GM12872 (cell line): Measurements from ENCODE around the gene SUMO2.

ENCODE experiments used
- CTCF ChIP-seq: IDR thresholded peaks from 3 replicates; pipeline ENCODE4 v1.5.1; 2011; ENCODE audit warnings: low read depth, mild to moderate bottlenecking, low read length, moderate library complexity; ENCODE audit not compliant: insufficient read depth

Gene SUMO2

GRCh38 chr17:75151930-75152329 is 30.8 kb downstream of the SUMO2 start:
- no peak for TF ChIP-seq CTCF

- TF ChIP-seq CTCF: no peak
Measured at GRCh38 chr17:75147878-75148546, 34.7 kb downstream of the SUMO2 start.

GRCh38 chr17:75146592-75146991 is 36.2 kb downstream of the SUMO2 start:
- TF ChIP-seq CTCF: no peak

- TF ChIP-seq CTCF: no peak
Measured at GRCh38 chr17:75144816-75145512, 37.8 kb downstream of the SUMO2 start.

GRCh38 chr17:75142236-75142971 is 40.4 kb downstream of the SUMO2 start:
- TF ChIP-seq CTCF: no peak

- TF ChIP-seq CTCF: no peak
Measured at GRCh38 chr17:75138519-75138918, 44.2 kb downstream of the SUMO2 start.

- TF ChIP-seq CTCF: no peak
Measured at GRCh38 chr17:75135946-75136345, 46.8 kb downstream of the SUMO2 start.
